Sciatic nerve (tissue), 2 donors: ENCODE measurements around the gene CCDC192. TPM values are rescaled to one million over a fixed set of nuclear protein-coding genes. Genes with fewer than 3 reads are reported as not detected.

Experiments
- ATAC-seq: fragments of 200-7000 bp; cut with Tn5 transposase; one replicate; pipeline ENCODE4 v1.9.1; 2020; ENCODE audit warnings: mild to moderate bottlenecking, moderate library complexity
- DNase-seq: peaks from one replicate; pipeline ENCODE4 v3.0.0-alpha.2; 2020; ENCODE audit warnings: low spot score
- intact Hi-C: fragments of 100-400 bp; cut with DNase I; formaldehyde crosslinking; loops from one replicate; pipeline ENCODE4 v1.14.2; 2022
- total RNA-seq: library from RNA; stranded (reverse); fragmentation: NEBNext Ultra II Directional; extraction: Animal tissue kit (Norgen Biotek cat#: 25700); gene quantifications from one replicate; pipeline ENCODE4 v1.2.1, GENCODE V29; 2021
- donor health status: DM: no; HTN: no; CAD: no.
- donor health status: DM: no; HTN: no; CAD: no.

Gene CCDC192
- total RNA-seq, 1 donor from 2014 or later: 1.2 TPM

- intact Hi-C loops: no loop called here
- DNase-seq (no peak), ATAC-seq (no peak)
Observed at GRCh38 chr5:127799293-127799905, 96.2 kb downstream of the CCDC192 start.

GRCh38 chr5:127801751-127802476 lies 98.7 kb downstream of the CCDC192 start:
- ATAC-seq (peak; percentile 26), DNase-seq (no peak)
- intact Hi-C loops: no loop called here

GRCh38 chr5:127802477-127802865 lies 99.3 kb downstream of the CCDC192 start:
- intact Hi-C loops: no loop called here
- ATAC-seq (no peak), DNase-seq (no peak)

GRCh38 chr5:127804886-127805426 lies 101.8 kb downstream of the CCDC192 start:
- no peak for DNase-seq

GRCh38 chr5:127805448-127805847 lies 102.3 kb downstream of the CCDC192 start:
- no peak for ATAC-seq
- intact Hi-C loops: no loop called here
- no peak for DNase-seq

More at GRCh38 chr5:127804886-127805426, 101.8 kb downstream of the CCDC192 start:
- intact Hi-C loops: no loop called here
- ATAC-seq: no peak

GRCh38 chr5:127806776-127807175 lies 103.6 kb downstream of the CCDC192 start:
- ATAC-seq (no peak), DNase-seq (no peak)
- intact Hi-C loops: no loop called here

- intact Hi-C loops: loop anchor here (2.0 kb wide), 1 partner anchor 65 kb away; no protein-coding TSS in a partner anchor
- no peak for DNase-seq
- no peak for ATAC-seq
Observed at GRCh38 chr5:127809533-127809932, 106.3 kb downstream of the CCDC192 start.

- DNase-seq: no peak
- intact Hi-C loops: no loop called here
- no peak for ATAC-seq
Observed at GRCh38 chr5:127810017-127810416, 106.8 kb downstream of the CCDC192 start.

GRCh38 chr5:127810707-127811490 lies 107.7 kb downstream of the CCDC192 start:
- ATAC-seq (no peak), DNase-seq (no peak)
- intact Hi-C loops: no loop called here

- ATAC-seq: peak; percentile 40
Observed at GRCh38 chr5:127812570-127812969, 109.4 kb downstream of the CCDC192 start.

GRCh38 chr5:127813633-127814587 lies 110.7 kb downstream of the CCDC192 start:
- DNase-seq (no peak), ATAC-seq (peak; percentile 43)
- intact Hi-C loops: no loop called here

More at GRCh38 chr5:127812570-127812969, 109.4 kb downstream of the CCDC192 start:
- intact Hi-C loops: no loop called here
- no peak for DNase-seq

GRCh38 chr5:127814588-127814973 lies 111.4 kb downstream of the CCDC192 start:
- intact Hi-C loops: no loop called here
- no peak for DNase-seq
- no peak for ATAC-seq

GRCh38 chr5:127820910-127821553 lies 117.8 kb downstream of the CCDC192 start:
- intact Hi-C loops: no loop called here
- no peak for ATAC-seq
- DNase-seq: no peak

- intact Hi-C loops: no loop called here
- DNase-seq: no peak
- ATAC-seq: no peak
Observed at GRCh38 chr5:127821896-127822295, 118.7 kb downstream of the CCDC192 start.

GRCh38 chr5:127824126-127824525 lies 120.9 kb downstream of the CCDC192 start:
- peak; percentile 91 for ATAC-seq
- DNase-seq: no peak
- intact Hi-C loops: no loop called here

GRCh38 chr5:127826011-127826410 lies 122.8 kb downstream of the CCDC192 start:
- intact Hi-C loops: no loop called here
- no peak for ATAC-seq
- DNase-seq: no peak

GRCh38 chr5:127827451-127827850 lies 124.3 kb downstream of the CCDC192 start:
- intact Hi-C loops: no loop called here

GRCh38 chr5:127830157-127830556 lies 127.0 kb downstream of the CCDC192 start:
- ATAC-seq (no peak), DNase-seq (no peak)
- intact Hi-C loops: no loop called here

More at GRCh38 chr5:127827451-127827850, 124.3 kb downstream of the CCDC192 start:
- ATAC-seq: no peak
- no peak for DNase-seq
